HK-2 (cell line): ENCODE results near the gene DBNL.

Experiments
- DNase-seq: peaks from one replicate; pipeline ENCODE4 v3.0.0-alpha.2; 2018; ENCODE audit not compliant: unreplicated experiment

Gene DBNL

GRCh38 chr7:44043902-44044301, 600 bp upstream of the DBNL start:
- DNase-seq, result no peak

- no peak for DNase-seq
These were observed 918 bp downstream of the DBNL start for GRCh38 chr7:44045226-44046014.

GRCh38 chr7:44046321-44047061, 2.0 kb downstream of the DBNL start:
- DNase-seq, result no peak

GRCh38 chr7:44048031-44048795, 3.7 kb downstream of the DBNL start:
- no peak for DNase-seq

GRCh38 chr7:44050121-44050914, 5.8 kb downstream of the DBNL start:
- DNase-seq, result no peak

- DNase-seq, result no peak
These were observed 6.5 kb downstream of the DBNL start for GRCh38 chr7:44050915-44051560.

GRCh38 chr7:44051611-44052220, 7.2 kb downstream of the DBNL start:
- no peak for DNase-seq

- DNase-seq, result no peak
These were observed 8.4 kb downstream of the DBNL start for GRCh38 chr7:44052771-44053365.

- no peak for DNase-seq
These were observed 12.2 kb downstream of the DBNL start for GRCh38 chr7:44056681-44057080.

- DNase-seq, result no peak
These were observed 12.8 kb downstream of the DBNL start for GRCh38 chr7:44057181-44057848.

GRCh38 chr7:44057849-44058758, 13.6 kb downstream of the DBNL start:
- DNase-seq, result no peak

GRCh38 chr7:44058759-44059218, 14.3 kb downstream of the DBNL start:
- no peak for DNase-seq

GRCh38 chr7:44059219-44060090, 15.0 kb downstream of the DBNL start:
- no peak for DNase-seq

GRCh38 chr7:44060091-44060947, 15.8 kb downstream of the DBNL start:
- DNase-seq, result no peak

GRCh38 chr7:44060948-44061644, 16.6 kb downstream of the DBNL start:
- no peak for DNase-seq

- DNase-seq, result no peak
These were observed 17.2 kb downstream of the DBNL start for GRCh38 chr7:44061645-44062179.
